Upper lobe of left lung (tissue), 4 donors: ENCODE measurements around the gene ARHGAP1.

Experiments
- CTCF ChIP-seq, 6 experiments: fragments of 450-650 bp in 4 of 6; fragments of 200-600 bp in 2 of 6; sonication (generic) in 2 of 6; IDR thresholded peaks; one replicate each; pipeline ENCODE4 v1.5.1; 2016 to 2019; ENCODE audit warnings: antibody characterized with exemption in 6 of 6
- EP300 ChIP-seq, 4 donors: sonication (generic); formaldehyde crosslinking; IDR thresholded peaks; one replicate each; pipeline ENCODE4 v1.5.1; 2017; ENCODE audit warnings: antibody characterized with exemption in 4 of 4, control low read depth in 2 of 4
- POLR2A ChIP-seq, 4 donors: fragments of 450-650 bp; IDR thresholded peaks; one replicate each; pipeline ENCODE4 v1.5.1; 2016 to 2017; ENCODE audit warnings: antibody characterized with exemption in 4 of 4, mild to moderate bottlenecking in 2 of 4
- POLR2AphosphoS5 ChIP-seq, 2 donors: sonication (generic); formaldehyde crosslinking; IDR thresholded peaks; one replicate each; pipeline ENCODE4 v1.5.1; 2017; ENCODE audit warnings: antibody characterized with exemption in 2 of 2

- no peak for TF ChIP-seq CTCF (IDR thresholded peaks at IDR 0.05)
- no peak for TF ChIP-seq EP300 (IDR thresholded peaks at IDR 0.05)
- no peak for TF ChIP-seq POLR2A (IDR thresholded peaks at IDR 0.05)
- no peak for TF ChIP-seq POLR2AphosphoS5 (IDR thresholded peaks at IDR 0.05)
These were observed 6.3 kb downstream of the ARHGAP1 start for GRCh38 chr11:46694072-46694471.
